Measurements from ENCODE around the gene CRYBG1.
"Not testable (repeated sequence)": the region's sequence is repeated elsewhere in the genome, so short reads cannot be mapped to it uniquely, and the experiment has no call there.

The CRYBG1 gene

DNA sequence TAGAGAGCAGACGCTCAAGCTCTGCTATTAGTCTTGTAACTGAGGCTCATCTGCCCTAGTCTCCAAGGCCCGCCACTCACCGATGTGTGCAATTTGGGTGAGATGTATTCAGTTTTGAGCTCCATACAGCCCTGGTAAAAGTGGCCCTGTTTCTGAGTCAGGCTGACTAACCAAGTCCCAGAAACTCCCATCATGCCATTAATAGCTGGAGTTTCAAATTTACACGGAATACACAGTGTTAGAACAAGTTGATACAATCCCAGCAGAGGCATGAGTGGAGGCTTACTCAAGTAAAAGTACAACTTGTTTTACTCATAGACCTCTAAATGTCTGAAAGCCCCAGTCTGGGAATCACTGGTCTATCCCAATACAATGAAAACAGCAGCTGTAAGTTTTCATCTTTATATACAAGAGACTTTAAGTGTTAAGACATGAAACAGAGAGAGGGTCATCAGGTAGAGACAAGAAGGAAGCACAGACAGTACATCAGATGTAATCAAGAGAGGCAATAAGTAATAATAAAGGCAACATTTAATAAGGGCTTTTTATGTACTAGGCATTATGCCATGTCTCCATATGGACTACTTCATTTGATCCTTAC, 226.4 kb downstream of the CRYBG1 start:
- no peak overlapping the region for H3K4me3 ChIP-seq (ENCODE audit: low read depth, low read length)
- no peak for DNase-seq
- no peaks in the 10 kb centered on the region for H3K9me3 ChIP-seq
- no peaks in the 10 kb centered on the region for H3K4me1 ChIP-seq
- H3K27me3 ChIP-seq: no peaks in the 10 kb centered on the region
- no peak for TF ChIP-seq CTCF (IDR thresholded peaks at IDR 0.05; ENCODE audit: low read depth, low read length)
- peaks cover 14% of the 10 kb centered on the region for H3K36me3 ChIP-seq

- DNase-seq; H3K4me1 ChIP-seq; H3K9me3 ChIP-seq; H3K27me3 ChIP-seq; H3K4me3 ChIP-seq (ENCODE audit: low read depth, low read length): not testable (repeated sequence)
- H3K36me3 ChIP-seq: peaks cover 14% of the 10 kb centered on the region
These were observed 228.4 kb downstream of the CRYBG1 start for GRCh38 chr6:106588937-106589336.

DNA sequence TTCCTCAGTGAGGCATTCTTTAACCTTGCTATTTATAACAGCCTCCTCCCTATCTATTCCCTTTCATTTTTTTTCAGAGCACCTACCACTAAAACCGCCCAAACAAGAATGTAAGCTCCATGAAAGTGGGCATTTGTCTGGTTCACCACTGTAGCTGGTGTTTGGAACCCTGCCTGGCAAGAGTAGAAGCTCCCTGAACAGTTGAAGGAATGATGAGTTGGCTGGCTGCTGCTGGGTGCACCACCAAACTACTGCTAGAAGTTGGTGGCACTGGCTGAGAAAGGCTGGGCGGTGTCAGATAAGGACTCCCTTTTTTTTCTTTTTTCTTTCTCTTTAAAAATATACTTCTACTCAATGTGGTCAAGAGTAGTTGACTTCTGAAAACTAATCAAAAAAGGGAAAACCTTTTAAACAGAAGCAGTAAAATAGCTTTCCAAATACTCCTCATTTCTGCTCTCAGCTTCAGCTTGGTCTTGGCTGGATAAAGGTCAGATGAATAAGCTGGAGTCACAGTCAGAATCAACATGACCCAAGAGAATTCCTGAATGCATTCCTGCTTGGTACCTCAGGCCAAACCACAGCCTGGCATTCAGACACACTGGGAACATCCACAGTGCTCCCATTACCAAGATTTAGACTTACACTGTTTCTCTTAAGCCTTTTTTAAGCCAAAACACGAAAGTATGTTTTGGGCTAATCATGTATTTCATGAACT, 230.8 kb downstream of the CRYBG1 start:
- TF ChIP-seq CTCF (IDR thresholded peaks at IDR 0.05; ENCODE audit: low read depth, low read length): no peak
- DNase-seq: no peak
- H3K9me3 ChIP-seq: no peaks in the 10 kb centered on the region
- H3K4me1 ChIP-seq: no peaks in the 10 kb centered on the region
- no peak overlapping the region for H3K4me3 ChIP-seq (ENCODE audit: low read depth, low read length)
- H3K36me3 ChIP-seq: peaks cover 14% of the 10 kb centered on the region
- H3K27me3 ChIP-seq: no peaks in the 10 kb centered on the region

DNA sequence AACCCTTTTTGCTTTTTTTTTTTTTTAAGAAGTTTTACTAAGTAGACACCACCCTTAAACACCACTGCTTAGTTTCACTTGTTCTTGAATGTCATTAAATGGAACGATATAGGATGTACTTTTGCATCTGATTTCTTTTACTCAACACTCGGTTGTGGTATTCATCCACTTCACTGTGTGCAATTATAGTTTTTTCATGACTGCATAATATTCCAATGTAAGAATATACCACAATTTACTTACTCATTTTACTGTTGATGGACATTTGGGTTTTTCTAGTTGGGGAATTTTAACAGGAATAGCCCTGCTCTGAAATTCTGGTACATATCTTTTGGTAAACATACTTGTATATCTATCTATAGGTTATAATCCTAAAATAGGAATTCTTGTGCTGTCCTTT, 238.9 kb downstream of the CRYBG1 start:
- H3K9me3 ChIP-seq: no peaks in the 10 kb centered on the region
- no peak for DNase-seq
- H3K4me3 ChIP-seq (ENCODE audit: low read depth, low read length): no peak overlapping the region
- H3K27me3 ChIP-seq: no peaks in the 10 kb centered on the region
- no peaks in the 10 kb centered on the region for H3K36me3 ChIP-seq
- H3K4me1 ChIP-seq: no peaks in the 10 kb centered on the region
- TF ChIP-seq CTCF (IDR thresholded peaks at IDR 0.05; ENCODE audit: low read depth, low read length): no peak

GRCh38 chr6:106600329-106600728, 239.8 kb downstream of the CRYBG1 start:
- no peak for DNase-seq
- Histone ChIP-seq H3K4me3 (ENCODE audit: low read depth, low read length) (no peak overlapping the region), H3K9me3 (no peaks in the 10 kb centered on the region), H3K36me3 (no peaks in the 10 kb centered on the region), H3K4me1 (no peaks in the 10 kb centered on the region), H3K27me3 (no peaks in the 10 kb centered on the region)
- TF ChIP-seq CTCF (IDR thresholded peaks at IDR 0.05; ENCODE audit: low read depth, low read length): no peak

DNA sequence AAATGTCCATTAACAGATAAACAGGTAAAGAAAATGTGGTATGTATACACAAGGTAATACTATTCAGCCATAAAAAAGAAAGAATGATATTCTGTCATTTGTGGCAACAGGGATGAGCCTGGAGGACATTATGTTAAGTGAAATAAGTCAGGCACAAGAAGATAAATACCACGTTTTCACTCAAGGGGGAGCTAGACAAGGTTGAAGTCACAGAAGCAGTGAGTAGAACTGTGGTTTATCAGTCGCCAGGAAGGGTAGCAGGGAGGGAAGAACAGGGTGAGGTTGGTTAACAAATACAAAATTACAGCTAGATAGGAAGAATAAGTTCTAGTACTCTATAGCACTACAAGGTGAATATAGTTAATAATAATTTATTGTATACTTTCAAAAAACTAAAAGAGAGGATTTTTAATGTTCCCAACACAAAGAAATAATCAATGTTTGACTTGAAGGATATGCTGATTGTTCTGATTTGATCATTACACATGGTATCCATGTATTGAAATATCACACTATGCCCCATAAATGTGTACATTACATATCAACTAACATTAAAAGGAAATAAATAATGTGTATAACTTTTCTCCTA, 247.7 kb downstream of the CRYBG1 start:
- no peak overlapping the region for H3K4me3 ChIP-seq (ENCODE audit: low read depth, low read length)
- no peaks in the 10 kb centered on the region for H3K4me1 ChIP-seq
- peak; percentile 43 for DNase-seq
- no peaks in the 10 kb centered on the region for H3K36me3 ChIP-seq
- no peaks in the 10 kb centered on the region for H3K9me3 ChIP-seq
- no peaks in the 10 kb centered on the region for H3K27me3 ChIP-seq
- TF ChIP-seq CTCF (IDR thresholded peaks at IDR 0.05; ENCODE audit: low read depth, low read length): peak; percentile 80
